H1 (cell line): ENCODE data around the gene GPHB5. TPM values are rescaled to one million over a fixed set of nuclear protein-coding genes. Genes with fewer than 3 reads are reported as not detected.

Experiments used
- CTCF ChIA-PET: fragments of 300-600 bp; sonication (Branson Sonifier 250); formaldehyde crosslinking; loops from one replicate; lab custom pipeline; 2021; ENCODE audit not compliant: partially characterized antibody; lab: Charles Lee
- POLR2A ChIA-PET: fragments of 300-600 bp; sonication (Branson Sonifier 250); formaldehyde crosslinking; loops from one replicate; lab custom pipeline; 2021; ENCODE audit warnings: inconsistent platforms; ENCODE audit not compliant: partially characterized antibody; lab: Charles Lee
- DNase-seq, 2 experiments: peaks; one replicate each; pipeline versions ENCODE4 v3.0.0 to v3.0.0-alpha.2; 2010 to 2022; ENCODE audit warnings: low spot score in 2 of 2, low read depth in 1 of 2, mixed read lengths in 1 of 2
- FAIRE-seq: peaks from 2 replicates; lab custom pipeline; 2011; peaks lifted over from hg19 to GRCh38; lab: Jason Lieb, UNC
- H2AFZ ChIP-seq: 2 replicates; pipeline ENCODE4 v1.8.1; 2012; ENCODE audit warnings: low read length, inconsistent platforms
- H2AK5ac ChIP-seq: 2 replicates; pipeline ENCODE4 v1.6.1; 2013; ENCODE audit warnings: low read depth, low read length
- H2BK120ac ChIP-seq: replicated peaks from 2 replicates; pipeline ENCODE3; 2013; ENCODE audit warnings: low read depth, low read length, inconsistent platforms
- H2BK12ac ChIP-seq: 2 replicates; pipeline ENCODE4 v1.6.1; 2013; ENCODE audit warnings: low read depth, low read length
- H2BK15ac ChIP-seq: 2 replicates; pipeline ENCODE4 v1.6.1; 2013; ENCODE audit warnings: low read length
- H2BK20ac ChIP-seq: 2 replicates; pipeline ENCODE4 v1.6.1; 2013; ENCODE audit warnings: low read length
- H2BK5ac ChIP-seq: 2 replicates; pipeline ENCODE4 v1.6.1; 2013; ENCODE audit warnings: low read depth, low read length
- H3K14ac ChIP-seq: 2 replicates; pipeline ENCODE4 v1.6.1; 2013; ENCODE audit warnings: inconsistent platforms; ENCODE audit not compliant: insufficient read length
- H3K18ac ChIP-seq: 2 replicates; pipeline ENCODE4 v1.6.1; 2013; ENCODE audit warnings: low read length; ENCODE audit errors: extremely low read depth
- H3K23ac ChIP-seq: 2 replicates; pipeline ENCODE4 v1.6.1; 2013; ENCODE audit warnings: inconsistent platforms; ENCODE audit not compliant: insufficient read length
- H3K23me2 ChIP-seq: 2 replicates; pipeline ENCODE4 v1.6.1; 2013; ENCODE audit warnings: low read depth, low read length
- H3K27ac ChIP-seq: 2 replicates; pipeline ENCODE4 v1.6.1; 2011; ENCODE audit warnings: low read depth, low read length, inconsistent platforms
- H3K27me3 ChIP-seq, 4 experiments: replicated peaks in 1 of 4; 1 replicate in 1 of 4; 2 replicates in 3 of 4; pipeline versions ENCODE4 v1.6.1 to v1.8.1; 2011 to 2013; ENCODE audit warnings: low read length in 3 of 4, mild to moderate bottlenecking in 3 of 4, inconsistent platforms in 2 of 4, mixed read lengths in 2 of 4, moderate library complexity in 1 of 4; ENCODE audit not compliant: control insufficient read depth in 3 of 4, insufficient read depth in 3 of 4; ENCODE audit errors: extremely low read depth in 1 of 4
- H3K36me3 ChIP-seq, 4 experiments: 2 replicates each; pipeline versions ENCODE4 v1.6.1 to v1.8.1; 2011 to 2013; ENCODE audit warnings: mild to moderate bottlenecking in 4 of 4, low read length in 3 of 4, moderate library complexity in 2 of 4, control low read depth in 1 of 4, inconsistent platforms in 1 of 4; ENCODE audit not compliant: insufficient read depth in 4 of 4, control insufficient read depth in 2 of 4
- H3K4ac ChIP-seq: replicated peaks from 2 replicates; pipeline ENCODE3; 2013; ENCODE audit warnings: low read length, low read depth, mixed read lengths, inconsistent platforms; ENCODE audit not compliant: insufficient read length
- H3K4me1 ChIP-seq, 4 experiments: replicated peaks in 1 of 4; 1 replicate in 1 of 4; 2 replicates in 3 of 4; pipeline versions ENCODE4 v1.6.1 to v1.8.1; 2011 to 2013; ENCODE audit warnings: low read length in 3 of 4, inconsistent platforms in 2 of 4, mixed read lengths in 1 of 4; ENCODE audit not compliant: insufficient read depth in 4 of 4, control insufficient read depth in 3 of 4
- H3K4me2 ChIP-seq, 2 experiments: 2 replicates each; pipeline versions ENCODE4 v1.6.1 to v1.8.1; 2011 to 2013; ENCODE audit warnings: low read depth in 2 of 2, low read length in 2 of 2, control low read depth in 1 of 2, inconsistent platforms in 1 of 2, mild to moderate bottlenecking in 1 of 2; ENCODE audit not compliant: insufficient read depth in 1 of 2
- H3K4me3 ChIP-seq, 4 experiments: fragments of 200-600, 300-600 bp in 1 of 4; sonication (generic), shearing (Covaris generic), sonication (Bioruptor Twin) in 1 of 4; 2 replicates each; pipeline versions ENCODE4 v1.5.1 to v1.8.1; 2011 to 2016; ENCODE audit warnings: low read length in 4 of 4, low read depth in 3 of 4, control low read depth in 2 of 4, inconsistent platforms in 2 of 4, mild to moderate bottlenecking in 2 of 4, mixed read lengths in 1 of 4, moderate library complexity in 1 of 4; ENCODE audit not compliant: insufficient read depth in 2 of 4; ENCODE audit errors: extremely low read depth in 1 of 4
- H3K56ac ChIP-seq: replicated peaks from 2 replicates; pipeline ENCODE3; 2013; ENCODE audit warnings: low read depth, mild to moderate bottlenecking, mixed read lengths, low read length, inconsistent platforms; ENCODE audit not compliant: insufficient read length
- H3K79me1 ChIP-seq: 2 replicates; pipeline ENCODE4 v1.6.1; 2013; ENCODE audit warnings: low read depth, low read length, control low read depth
- H3K79me2 ChIP-seq, 2 experiments: 2 replicates each; pipeline versions ENCODE4 v1.6.1 to v1.8.1; 2012 to 2013; ENCODE audit warnings: low read length in 2 of 2, mild to moderate bottlenecking in 2 of 2, inconsistent platforms in 1 of 2; ENCODE audit not compliant: insufficient read depth in 2 of 2, control insufficient read depth in 1 of 2
- H3K9ac ChIP-seq, 4 experiments: replicated peaks in 1 of 4; 1 replicate in 1 of 4; 2 replicates in 3 of 4; pipeline versions ENCODE4 v1.6.1 to v1.8.1; 2011 to 2013; ENCODE audit warnings: low read depth in 3 of 4, low read length in 3 of 4, control low read depth in 2 of 4, mild to moderate bottlenecking in 2 of 4, moderate library complexity in 2 of 4, inconsistent platforms in 1 of 4; ENCODE audit errors: extremely low read depth in 1 of 4
- H3K9me3 ChIP-seq, 2 experiments: 2 replicates each; pipeline versions ENCODE4 v1.6.1 to v1.8.1; 2012 to 2013; ENCODE audit warnings: mild to moderate bottlenecking in 2 of 2, moderate library complexity in 2 of 2, control low read depth in 1 of 2, inconsistent platforms in 1 of 2, low read depth in 1 of 2, low read length in 1 of 2, mixed read lengths in 1 of 2; ENCODE audit not compliant: insufficient read depth in 2 of 2
- H4K20me1 ChIP-seq, 2 experiments: replicated peaks in 1 of 2; 2 replicates each; pipeline versions ENCODE3 to v1.8.1; 2011 to 2013; ENCODE audit warnings: inconsistent platforms in 2 of 2, low read length in 2 of 2, mild to moderate bottlenecking in 1 of 2; ENCODE audit not compliant: insufficient read depth in 2 of 2, control insufficient read depth in 1 of 2
- H4K5ac ChIP-seq: 2 replicates; pipeline ENCODE4 v1.6.1; 2013; ENCODE audit warnings: low read length, low read depth, mixed read lengths, inconsistent platforms; ENCODE audit not compliant: insufficient read length
- H4K8ac ChIP-seq: 2 replicates; pipeline ENCODE4 v1.8.0; 2013; ENCODE audit warnings: mild to moderate bottlenecking, moderate library complexity, low read length, inconsistent platforms; ENCODE audit not compliant: insufficient read depth; ENCODE audit errors: extremely low read depth
- H4K91ac ChIP-seq: replicated peaks from 2 replicates; pipeline ENCODE3; 2013; ENCODE audit warnings: low read length, mixed read lengths, inconsistent platforms; ENCODE audit not compliant: insufficient read length
- BRCA1 ChIP-seq: IDR thresholded peaks from 2 replicates; pipeline ENCODE4 v1.6.1; 2012; ENCODE audit warnings: low read depth, low read length, improper control_type of control experiment
- CTBP2 ChIP-seq: IDR thresholded peaks from 2 replicates; pipeline ENCODE4 v1.7.0; 2011; ENCODE audit warnings: borderline replicate concordance, mild to moderate bottlenecking, moderate library complexity, mixed read lengths, low read length; ENCODE audit not compliant: insufficient read depth, insufficient read length
- EGR1 ChIP-seq: IDR thresholded peaks from 2 replicates; pipeline ENCODE4 v1.6.1; 2011; ENCODE audit warnings: low read depth, low read length, borderline replicate concordance
- NANOG ChIP-seq: IDR thresholded peaks from 2 replicates; pipeline ENCODE4 v1.6.1; 2011; ENCODE audit warnings: low read length, low read depth, mild to moderate bottlenecking, inconsistent platforms; ENCODE audit not compliant: insufficient read depth, poor library complexity, severe bottlenecking
- POLR2AphosphoS5 ChIP-seq: IDR thresholded peaks from 2 replicates; pipeline ENCODE4 v1.6.1; 2011; ENCODE audit warnings: low read depth, low read length
- RAD21 ChIP-seq, 2 experiments: IDR thresholded peaks in 1 of 2; conservative IDR thresholded peaks in 1 of 2; 2 replicates each; pipeline ENCODE4 v1.6.1; 2011; ENCODE audit warnings: low read depth in 2 of 2, low read length in 2 of 2, improper control_type of control experiment in 1 of 2, inconsistent platforms in 1 of 2, mild to moderate bottlenecking in 1 of 2, moderate library complexity in 1 of 2
- SP1 ChIP-seq: IDR thresholded peaks from 2 replicates; pipeline ENCODE4 v1.6.1; 2011; ENCODE audit warnings: low read depth, low read length
- SP4 ChIP-seq: IDR thresholded peaks from 2 replicates; pipeline ENCODE4 v1.6.1; 2012; ENCODE audit warnings: low read length, inconsistent platforms
- WGBS, 2 experiments: shearing (Covaris generic) in 1 of 2; methylation state at CpG; one replicate each; pipeline versions ENCODE4 v1.1.6 to v1.1.7; 2013 to 2015; ENCODE audit warnings: low lambda C conversion rate in 2 of 2, mixed read lengths in 2 of 2, inconsistent platforms in 1 of 2, low coverage in 1 of 2, missing lambda C conversion rate in 1 of 2; ENCODE audit not compliant: insufficient replicate concordance in 2 of 2, insufficient coverage in 1 of 2, insufficient read length in 1 of 2; ENCODE audit errors: extremely low coverage in 1 of 2, missing lambda C conversion rate in 1 of 2; 5-methylcytosine and 5-hydroxymethylcytosine counted together
- polyA plus RNA-seq, 7 experiments: library from polyadenylated mRNA; depleted of rRNA in 3 of 7; stranded (reverse) in 5 of 7; unstranded in 2 of 7; fragments of >200 nt in 5 of 7; fragments of 200-250 nt in 2 of 7; gene quantifications; 1 replicate in 5 of 7; 2 replicates in 1 of 7; 4 replicates in 1 of 7; pipeline versions ENCODE4 v1.2.1 to v1.2.3, GENCODE V29; 2011 to 2013; ENCODE audit warnings: missing spikeins in 2 of 7, mixed read lengths in 2 of 7
- total RNA-seq: library from RNA; stranded (reverse); fragmentation: NEBNext Ultra II Directional; extraction: Animal tissue kit (Norgen Biotek cat#: 25700); gene quantifications from 2 replicates; pipeline ENCODE4 v1.2.1, GENCODE V29; 2021
- TF ChIP-seq, protein P1 (sequence below): IDR thresholded peaks from 2 replicates; pipeline ENCODE4 v1.6.1; 2012; ENCODE audit warnings: inconsistent platforms
- TF ChIP-seq, protein P2 (sequence below): IDR thresholded peaks from 2 replicates; pipeline ENCODE4 v1.6.1; 2011; ENCODE audit warnings: low read length, improper control_type of control experiment

Gene GPHB5
- total and polyA plus RNA-seq, 2 of the 8 experiments (the other 6 are each of a cell fraction or from before 2014, with no cell fraction given) = not detected

DNA sequence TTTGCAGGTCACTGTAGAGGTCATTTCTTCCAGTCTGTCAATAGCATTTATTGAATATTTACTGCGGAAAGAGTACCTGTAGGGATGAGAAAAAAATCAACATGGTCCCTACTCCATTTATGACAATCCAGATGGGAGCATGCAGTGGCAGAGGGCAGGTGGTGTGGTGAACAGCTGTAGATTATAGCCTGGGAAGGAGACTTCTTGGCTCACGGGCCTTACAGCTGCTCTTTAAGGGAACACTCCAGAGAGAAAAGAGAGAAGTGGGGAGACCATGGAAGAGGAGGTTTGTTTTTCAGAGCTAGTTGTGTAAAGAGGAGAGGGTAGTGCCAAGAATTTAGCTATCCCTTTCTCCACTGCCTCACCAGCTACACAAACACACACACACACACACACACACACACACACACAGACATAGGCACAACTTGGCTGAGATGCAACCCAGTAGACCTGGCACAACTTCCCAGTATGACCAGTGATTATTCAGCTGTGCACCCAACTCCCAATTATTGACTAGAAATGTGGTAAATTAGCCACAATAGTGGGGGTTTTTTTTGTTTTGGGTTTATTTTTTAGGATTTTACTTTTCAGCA lies 41.0 kb downstream of the GPHB5 start:
- Histone ChIP-seq H3K56ac (no peak overlapping the region), H3K23ac (no peak overlapping the region), H3K27me3 (no peaks in the 10 kb centered on the region), H2BK120ac (no peak overlapping the region), H2BK5ac (no peak overlapping the region), H2AK5ac (no peak overlapping the region), H4K20me1 (no peaks in the 10 kb centered on the region), H3K9ac (no peak overlapping the region), H2BK12ac (no peak overlapping the region), H2BK15ac (no peak overlapping the region), H3K79me2 (no peaks in the 10 kb centered on the region), H4K5ac (no peak overlapping the region), H3K4me1 (no peaks in the 10 kb centered on the region), H2BK20ac (no peak overlapping the region), H3K4me2 (no peak overlapping the region), H3K23me2 (no peaks in the 10 kb centered on the region; the same call in 1 of the 2 replicates), H4K8ac (no peak overlapping the region), H2AFZ (no peak overlapping the region), H3K14ac (no peak overlapping the region), H3K36me3 (no peaks in the 10 kb centered on the region), H4K91ac (no peak overlapping the region), H3K27ac (no peak overlapping the region), H3K9me3 (no peaks in the 10 kb centered on the region), H3K18ac (no peak overlapping the region), H3K4me3 (no peak overlapping the region), H3K4ac (no peak overlapping the region), H3K79me1 (no peaks in the 10 kb centered on the region)
- ChIA-PET POLR2A (no interaction called here), CTCF (interaction anchor here (0.6 to 7.0 kb wide), 35 partner anchors 10 to 1135 kb away, joined by 3 to 70 read pairs (median 4); partner anchors contain the start of gene RHOJ)
- DNase-seq (no peak), FAIRE-seq (no peak)
- WGBS, 2 experiments = 77% methylated on average over 2 of the region's 2 CpGs; no CpG with 5 or more reads in 1 of the 2 experiments
- no peak for TF ChIP-seq SP4
- TF ChIP-seq POLR2AphosphoS5 = no peak
- TF ChIP-seq EGR1 = no peak
- TF ChIP-seq, protein P1, sequence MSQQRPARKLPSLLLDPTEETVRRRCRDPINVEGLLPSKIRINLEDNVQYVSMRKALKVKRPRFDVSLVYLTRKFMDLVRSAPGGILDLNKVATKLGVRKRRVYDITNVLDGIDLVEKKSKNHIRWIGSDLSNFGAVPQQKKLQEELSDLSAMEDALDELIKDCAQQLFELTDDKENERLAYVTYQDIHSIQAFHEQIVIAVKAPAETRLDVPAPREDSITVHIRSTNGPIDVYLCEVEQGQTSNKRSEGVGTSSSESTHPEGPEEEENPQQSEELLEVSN = no peak
- TF ChIP-seq NANOG = no peak
- TF ChIP-seq CTBP2 = no peak
- no peak for TF ChIP-seq BRCA1
- TF ChIP-seq SP1 = no peak
- TF ChIP-seq, protein P2, sequence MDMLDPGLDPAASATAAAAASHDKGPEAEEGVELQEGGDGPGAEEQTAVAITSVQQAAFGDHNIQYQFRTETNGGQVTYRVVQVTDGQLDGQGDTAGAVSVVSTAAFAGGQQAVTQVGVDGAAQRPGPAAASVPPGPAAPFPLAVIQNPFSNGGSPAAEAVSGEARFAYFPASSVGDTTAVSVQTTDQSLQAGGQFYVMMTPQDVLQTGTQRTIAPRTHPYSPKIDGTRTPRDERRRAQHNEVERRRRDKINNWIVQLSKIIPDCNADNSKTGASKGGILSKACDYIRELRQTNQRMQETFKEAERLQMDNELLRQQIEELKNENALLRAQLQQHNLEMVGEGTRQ = no peak
- no peak for TF ChIP-seq RAD21 (IDR thresholded peaks at IDR 0.05 in 1 of 2, conservative IDR thresholded peaks at IDR 0.05 in 1 of 2; ENCODE audit: low read depth in 2 of 2, low read length in 2 of 2)
